ENCODE measurements around the gene CD276.
"Not testable (repeated sequence)": the region's sequence is repeated elsewhere in the genome, so short reads cannot be mapped to it uniquely, and the experiment has no call there.

CD276 gene

DNA sequence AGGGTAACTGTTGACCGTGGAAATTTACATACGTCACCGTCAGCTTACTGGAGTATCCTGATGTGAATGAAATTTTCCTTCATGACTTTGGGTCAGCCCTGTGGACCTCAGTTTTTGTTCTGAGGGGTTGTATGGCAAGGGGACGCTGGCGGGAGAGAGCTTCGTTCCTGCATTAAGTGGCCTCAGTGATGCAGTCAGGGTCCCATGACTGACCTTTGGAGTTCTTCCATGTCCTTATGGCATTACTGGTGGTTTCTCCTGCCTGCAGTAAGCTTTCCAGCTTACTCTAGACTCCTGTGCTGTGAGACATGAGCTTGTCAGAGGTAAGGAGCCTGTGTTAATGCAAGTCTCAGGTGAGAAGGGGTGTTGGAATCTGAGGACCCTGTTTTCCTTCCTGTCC lies 1.8 kb downstream of the CD276 start:
- no peak for DNase-seq

GRCh38 chr15:73686781-73687256 lies 2.6 kb downstream of the CD276 start:
- DNase-seq: no peak

- no peak for DNase-seq
Measured at GRCh38 chr15:73687351-73687750, 3.2 kb downstream of the CD276 start.

DNA sequence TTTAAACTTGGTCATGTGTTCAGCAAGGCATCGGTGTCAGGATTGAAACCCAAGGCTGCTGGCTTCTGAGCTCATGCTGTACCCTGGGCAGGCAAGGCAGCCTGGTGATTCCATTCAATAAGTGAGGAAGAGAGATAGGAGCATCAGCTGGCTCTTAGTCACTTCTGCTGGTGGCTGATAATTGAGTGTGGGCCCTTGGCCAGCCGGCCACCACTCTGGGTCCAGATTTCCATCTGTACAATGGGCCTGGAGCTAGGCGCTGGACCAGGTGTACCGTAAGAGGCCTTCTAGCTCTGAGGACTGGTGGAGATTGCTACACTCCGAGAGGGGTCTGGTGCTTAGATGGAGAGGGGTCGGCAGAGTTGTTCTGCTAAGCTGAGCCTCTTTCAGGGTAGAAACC lies 4.3 kb downstream of the CD276 start:
- no peak for DNase-seq

DNA sequence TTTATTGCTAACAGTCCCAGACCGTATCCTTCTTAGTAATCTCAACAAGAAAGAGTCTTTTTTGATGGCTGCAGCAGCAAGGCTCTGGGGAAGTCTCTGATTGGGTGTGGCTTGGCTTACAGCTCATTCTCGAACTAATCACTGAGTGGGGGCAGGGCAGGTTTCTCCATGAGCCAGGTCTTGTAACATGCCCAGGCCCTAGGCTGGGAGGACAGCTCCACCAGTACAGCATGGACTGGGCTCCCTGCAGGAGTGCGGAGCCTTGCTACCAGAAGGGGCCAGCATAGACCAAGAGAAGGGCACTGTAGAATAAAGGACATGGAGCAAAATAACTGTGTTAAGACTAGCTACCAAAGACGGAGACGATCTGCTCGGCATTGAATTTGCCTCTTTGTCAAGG lies 7.2 kb downstream of the CD276 start:
- no peak for DNase-seq

GRCh38 chr15:73694419-73694818 lies 10.2 kb downstream of the CD276 start:
- DNase-seq: no peak

GRCh38 chr15:73695773-73696640 lies 11.8 kb downstream of the CD276 start:
- DNase-seq: no peak

- no peak for DNase-seq
Measured at GRCh38 chr15:73696641-73697001, 12.4 kb downstream of the CD276 start.

- peak; percentile 70 for DNase-seq
Measured at GRCh38 chr15:73697033-73697467, 12.9 kb downstream of the CD276 start.

- no peak for DNase-seq
Measured at GRCh38 chr15:73699249-73700040, 15.3 kb downstream of the CD276 start.

- DNase-seq: peak; percentile 39
Measured at GRCh38 chr15:73700041-73700842, 16.1 kb downstream of the CD276 start.

DNA sequence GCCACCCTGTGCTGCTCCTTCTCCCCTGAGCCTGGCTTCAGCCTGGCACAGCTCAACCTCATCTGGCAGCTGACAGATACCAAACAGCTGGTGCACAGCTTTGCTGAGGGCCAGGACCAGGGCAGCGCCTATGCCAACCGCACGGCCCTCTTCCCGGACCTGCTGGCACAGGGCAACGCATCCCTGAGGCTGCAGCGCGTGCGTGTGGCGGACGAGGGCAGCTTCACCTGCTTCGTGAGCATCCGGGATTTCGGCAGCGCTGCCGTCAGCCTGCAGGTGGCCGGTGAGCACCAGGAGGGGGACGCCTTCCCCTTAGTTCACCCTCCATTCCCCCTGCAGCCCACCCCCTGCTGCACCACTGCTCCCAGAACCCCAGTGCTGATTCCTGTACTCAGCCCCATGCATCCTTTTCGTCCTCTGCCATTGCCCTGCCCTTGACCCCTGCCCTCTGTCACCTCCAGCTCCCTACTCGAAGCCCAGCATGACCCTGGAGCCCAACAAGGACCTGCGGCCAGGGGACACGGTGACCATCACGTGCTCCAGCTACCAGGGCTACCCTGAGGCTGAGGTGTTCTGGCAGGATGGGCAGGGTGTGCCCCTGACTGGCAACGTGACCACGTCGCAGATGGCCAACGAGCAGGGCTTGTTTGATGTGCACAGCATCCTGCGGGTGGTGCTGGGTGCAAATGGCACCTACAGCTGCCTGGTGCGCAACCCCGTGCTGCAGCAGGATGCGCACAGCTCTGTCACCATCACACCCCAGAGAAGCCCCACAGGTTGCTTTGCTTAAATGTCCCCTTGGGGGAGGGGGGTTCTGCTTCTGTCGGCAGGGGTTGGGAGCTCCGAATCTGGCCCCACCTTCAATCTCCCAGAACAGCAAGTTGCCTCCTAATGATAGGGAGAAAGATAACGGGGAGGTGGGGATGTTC lies 18.4 kb downstream of the CD276 start:
- not testable (repeated sequence) for DNase-seq

GRCh38 chr15:73703601-73704000 lies 19.4 kb downstream of the CD276 start:
- not testable (repeated sequence) for DNase-seq

- not testable (repeated sequence) for DNase-seq
Measured at GRCh38 chr15:73704142-73704868, 20.1 kb downstream of the CD276 start.

GRCh38 chr15:73704869-73705645 lies 20.9 kb downstream of the CD276 start:
- DNase-seq: peak; percentile 60

DNA sequence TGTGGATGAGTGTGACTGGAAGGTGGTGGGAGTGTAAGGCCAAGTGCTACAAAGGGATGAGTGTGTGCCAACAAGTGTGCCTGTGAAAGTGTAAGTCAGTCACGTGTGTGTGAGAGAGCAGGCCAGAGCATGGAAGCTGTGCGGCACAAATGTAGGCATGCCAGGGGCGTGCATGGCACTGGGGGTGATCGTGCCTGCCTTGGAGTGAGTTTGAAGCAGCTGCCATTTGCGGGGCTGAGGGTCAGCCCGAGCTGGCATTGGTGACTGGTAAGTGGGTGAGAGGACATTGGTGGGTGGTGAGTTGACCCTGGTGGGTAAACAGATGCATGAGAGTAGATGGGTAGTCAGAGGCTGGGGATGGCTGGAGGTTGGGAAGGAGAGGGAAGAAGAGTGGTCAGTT lies 24.5 kb downstream of the CD276 start:
- DNase-seq: no peak

DNA sequence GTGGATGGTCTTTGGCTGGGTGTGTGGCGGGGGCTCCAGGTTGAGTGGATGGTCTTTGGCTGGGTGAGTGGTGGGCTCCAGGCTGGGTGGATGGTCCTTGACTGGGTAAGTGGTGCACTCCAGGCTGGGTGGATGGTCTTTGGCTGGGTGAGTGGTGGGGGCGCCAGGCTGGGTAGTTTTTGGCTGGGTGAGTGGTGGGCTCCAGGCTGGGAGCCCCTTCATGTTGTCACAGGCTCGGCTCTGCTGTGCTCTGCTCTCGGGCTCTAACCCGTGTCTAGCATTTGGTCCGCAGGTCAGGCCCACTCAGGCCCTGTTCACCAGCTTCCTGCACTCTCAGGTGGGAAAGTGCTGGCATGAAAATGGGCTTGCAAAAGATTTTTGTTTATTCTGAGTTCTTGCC lies 25.1 kb downstream of the CD276 start:
- no peak for DNase-seq

- no peak for DNase-seq
Measured at GRCh38 chr15:73709686-73710085, 25.5 kb downstream of the CD276 start.

DNA sequence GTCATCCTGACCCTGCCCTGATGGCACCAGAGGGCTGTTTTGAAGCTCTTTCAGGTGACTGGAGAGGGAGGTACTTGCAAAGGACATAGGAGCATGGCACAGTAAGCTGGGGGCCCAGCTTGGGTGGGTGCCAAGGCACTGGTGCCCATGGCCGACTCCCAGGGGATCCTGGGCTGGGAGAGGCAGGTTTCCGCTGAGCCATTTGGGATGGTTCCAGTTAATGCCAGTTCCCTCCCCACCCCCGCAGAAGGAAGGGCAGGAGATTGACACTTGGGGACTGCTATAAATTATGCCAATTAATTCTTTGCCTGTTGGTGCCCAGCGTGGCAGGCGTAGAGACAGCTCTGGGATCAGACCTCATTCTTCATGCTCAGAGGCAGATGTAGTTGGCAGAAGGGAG lies 26.1 kb downstream of the CD276 start:
- no peak for DNase-seq

DNA sequence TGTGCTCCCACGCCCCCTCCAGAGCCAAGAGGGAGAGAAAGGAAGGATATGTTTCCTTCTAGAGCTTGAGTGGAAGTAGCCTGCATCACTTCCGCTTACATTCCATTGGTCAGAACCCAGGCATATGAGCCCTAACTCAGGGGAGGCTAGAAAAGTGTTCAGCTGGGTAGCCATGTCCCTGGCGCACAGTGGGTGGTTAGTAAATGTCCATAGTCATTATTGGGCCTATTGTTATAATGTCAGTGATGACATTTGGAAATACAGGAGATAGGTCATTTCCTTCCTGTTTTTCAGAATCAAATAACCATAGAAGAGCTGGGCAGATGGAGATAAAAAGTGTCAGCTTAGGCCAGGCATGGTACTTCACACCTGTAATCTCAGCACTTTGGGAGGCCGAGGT lies 27.3 kb downstream of the CD276 start:
- DNase-seq: no peak
